ENCODE data around the gene SLC2A6. TPM values are rescaled to one million over a fixed set of nuclear protein-coding genes. Genes with fewer than 3 reads are reported as not detected.

SLC2A6 gene
- total and polyA plus RNA-seq, 10 of the 15 experiments (the other 5 are each of a cell fraction or from before 2014, with no cell fraction given) = 1.1 to 37.9 (median 18.3) TPM

DNA sequence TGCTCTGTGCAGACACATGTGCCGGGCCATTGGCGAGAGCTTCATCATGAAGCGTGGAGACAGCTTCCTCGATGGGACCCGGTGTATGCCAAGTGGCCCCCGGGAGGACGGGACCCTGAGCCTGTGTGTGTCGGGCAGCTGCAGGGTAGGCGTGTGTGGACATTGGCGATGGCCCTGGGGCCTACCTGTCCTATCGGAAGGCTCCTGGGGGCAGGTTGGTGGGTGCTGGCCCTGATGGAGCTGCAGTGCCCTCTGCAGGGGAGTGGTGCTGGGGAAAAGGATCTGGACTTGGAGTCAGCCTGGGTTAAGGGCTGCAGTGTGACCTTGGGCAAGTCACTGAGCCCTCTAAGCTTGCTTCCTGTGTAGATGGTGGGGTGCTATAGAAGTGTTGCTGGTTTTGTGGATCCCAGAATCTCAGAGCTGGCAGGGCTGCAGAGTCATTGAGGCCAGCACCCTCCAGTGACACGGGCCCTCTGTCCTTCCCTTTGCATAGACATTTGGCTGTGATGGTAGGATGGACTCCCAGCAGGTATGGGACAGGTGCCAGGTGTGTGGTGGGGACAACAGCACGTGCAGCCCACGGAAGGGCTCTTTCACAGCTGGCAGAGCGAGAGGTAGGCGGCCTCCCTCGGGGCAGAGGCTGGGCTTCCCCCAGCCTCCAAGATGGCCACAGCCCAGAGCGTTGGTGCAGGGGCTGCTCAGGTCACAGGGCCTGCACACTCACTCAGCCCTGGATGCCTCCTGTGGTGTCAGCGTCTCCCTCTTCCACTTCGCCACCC is 41.0 kb downstream of the SLC2A6 start (continued):
- TF ChIP-seq, protein P1, sequence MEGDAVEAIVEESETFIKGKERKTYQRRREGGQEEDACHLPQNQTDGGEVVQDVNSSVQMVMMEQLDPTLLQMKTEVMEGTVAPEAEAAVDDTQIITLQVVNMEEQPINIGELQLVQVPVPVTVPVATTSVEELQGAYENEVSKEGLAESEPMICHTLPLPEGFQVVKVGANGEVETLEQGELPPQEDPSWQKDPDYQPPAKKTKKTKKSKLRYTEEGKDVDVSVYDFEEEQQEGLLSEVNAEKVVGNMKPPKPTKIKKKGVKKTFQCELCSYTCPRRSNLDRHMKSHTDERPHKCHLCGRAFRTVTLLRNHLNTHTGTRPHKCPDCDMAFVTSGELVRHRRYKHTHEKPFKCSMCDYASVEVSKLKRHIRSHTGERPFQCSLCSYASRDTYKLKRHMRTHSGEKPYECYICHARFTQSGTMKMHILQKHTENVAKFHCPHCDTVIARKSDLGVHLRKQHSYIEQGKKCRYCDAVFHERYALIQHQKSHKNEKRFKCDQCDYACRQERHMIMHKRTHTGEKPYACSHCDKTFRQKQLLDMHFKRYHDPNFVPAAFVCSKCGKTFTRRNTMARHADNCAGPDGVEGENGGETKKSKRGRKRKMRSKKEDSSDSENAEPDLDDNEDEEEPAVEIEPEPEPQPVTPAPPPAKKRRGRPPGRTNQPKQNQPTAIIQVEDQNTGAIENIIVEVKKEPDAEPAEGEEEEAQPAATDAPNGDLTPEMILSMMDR (IDR thresholded peaks at IDR 0.05 in 2 of 3, conservative IDR thresholded peaks at IDR 0.05 in 1 of 3; ENCODE audit: control insufficient read depth in 2 of 3, extremely low read depth in 1 of 3, insufficient read depth in 1 of 3, low read depth in 3 of 3, low read length in 3 of 3) = peak; percentile 57 to 82 (median 71)
- TF ChIP-seq HSF1 (IDR thresholded peaks at IDR 0.05; ENCODE audit: low read depth, low read length) (no peak), JUNB (IDR thresholded peaks at IDR 0.05) (no peak), POLR2AphosphoS5 (IDR thresholded peaks at IDR 0.05; ENCODE audit: low read length) (no peak), BHLHE40 (IDR thresholded peaks at IDR 0.05; ENCODE audit: borderline replicate concordance in 1 of 2, low read depth in 2 of 2, low read length in 1 of 2) (peak in 1 of 2 experiments; percentile 73; a peak in 1 of 4 replicates), CEBPB (IDR thresholded peaks at IDR 0.05; ENCODE audit: borderline replicate concordance in 1 of 2, low read depth in 2 of 2, low read length in 2 of 2) (no peak)

DNA sequence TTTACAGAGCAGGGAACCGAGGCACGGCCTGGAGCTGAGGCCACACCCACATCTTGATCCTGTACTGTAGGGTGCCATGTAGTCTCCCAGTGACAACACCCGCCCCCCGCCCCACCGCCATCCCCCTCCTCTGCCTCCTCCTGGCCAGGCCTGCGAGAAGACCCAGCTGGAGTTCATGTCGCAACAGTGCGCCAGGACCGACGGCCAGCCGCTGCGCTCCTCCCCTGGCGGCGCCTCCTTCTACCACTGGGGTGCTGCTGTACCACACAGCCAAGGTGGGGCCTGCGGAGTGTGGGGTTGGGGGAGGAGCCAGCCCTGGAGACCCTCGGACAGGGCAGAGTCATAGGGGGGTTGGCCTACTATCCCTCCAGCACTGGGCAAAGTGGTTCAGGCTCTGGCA is 42.2 kb downstream of the SLC2A6 start:
- H3K4me3 ChIP-seq = no peak overlapping the region
- H3K27me3 ChIP-seq (replicated peaks in 1 of 2; ENCODE audit: control insufficient read depth in 2 of 2, insufficient read depth in 2 of 2, low read length in 1 of 2) = no peaks in the 10 kb centered on the region
- H2AFZ ChIP-seq (ENCODE audit: control insufficient read depth, low read depth, low read length) = no peak overlapping the region
- DNase-seq (ENCODE audit: low read depth, low spot score) = no peak
- H3K27ac ChIP-seq (ENCODE audit: control insufficient read depth, insufficient read depth) = no peak overlapping the region
- no peak overlapping the region for H3K9ac ChIP-seq (ENCODE audit: control insufficient read depth, insufficient read depth, low read length)
- in situ Hi-C loops (cut with MboI) (no loop called here), intact Hi-C loops (cut with micrococcal nuclease; ENCODE audit: unreplicated experiment) (loop anchor here (1.0 kb wide), 1 partner anchor 29 kb away; no protein-coding TSS in a partner anchor)
- peaks cover 4% of the 10 kb centered on the region; the same call in 1 of the 2 replicates for H3K4me1 ChIP-seq (ENCODE audit: control insufficient read depth, insufficient read depth, low read length)
- H3K36me3 ChIP-seq (ENCODE audit: control insufficient read depth in 2 of 2, insufficient read depth in 2 of 2, low read length in 1 of 2) = no peaks in the 10 kb centered on the region
- ATAC-seq = no peak
- POLR2A ChIA-PET = no interaction called here
- H3K4me2 ChIP-seq (ENCODE audit: control insufficient read depth, insufficient read depth) = no peak overlapping the region
- RAD21 ChIA-PET (ENCODE audit: unreplicated experiment) = interaction anchor here (1.0 to 1.1 kb wide), 2 partner anchors 11 to 247 kb away, joined by 3 read pairs; no protein-coding TSS in a partner anchor
- SMC1A ChIA-PET (ENCODE audit: uncharacterized antibody, unreplicated experiment) = no interaction called here
- H4K20me1 ChIP-seq (ENCODE audit: control insufficient read depth, insufficient read depth) = no peaks in the 10 kb centered on the region
- no TSS peak for BruUV-seq (replicated peaks)
- H3K79me2 ChIP-seq (ENCODE audit: control insufficient read depth, insufficient read depth, low read length) = no peaks in the 10 kb centered on the region
- no peaks in the 10 kb centered on the region for H3K9me3 ChIP-seq (replicated peaks; ENCODE audit: control insufficient read depth, insufficient read depth, low read length)
- FAIRE-seq = no peak
- CTCF ChIA-PET = interaction anchor here (1.1 to 2.3 kb wide), 6 partner anchors 17 to 250 kb away, joined by 3 to 15 read pairs (median 4); partner anchors contain the start of gene CACFD1
- 78% methylated on average over 12 of the region's 16 CpGs for WGBS (ENCODE audit: insufficient coverage, insufficient replicate concordance, low lambda C conversion rate, missing lambda C conversion rate)
- TF ChIP-seq MXI1 (IDR thresholded peaks at IDR 0.05; ENCODE audit: low read depth, low read length) (no peak), NR2F1 (conservative IDR thresholded peaks at IDR 0.05) (no peak), RUNX3 (IDR thresholded peaks at IDR 0.05; ENCODE audit: low read length) (no peak), PML (IDR thresholded peaks at IDR 0.05; ENCODE audit: low read length) (no peak)
- TF ChIP-seq, protein P2, sequence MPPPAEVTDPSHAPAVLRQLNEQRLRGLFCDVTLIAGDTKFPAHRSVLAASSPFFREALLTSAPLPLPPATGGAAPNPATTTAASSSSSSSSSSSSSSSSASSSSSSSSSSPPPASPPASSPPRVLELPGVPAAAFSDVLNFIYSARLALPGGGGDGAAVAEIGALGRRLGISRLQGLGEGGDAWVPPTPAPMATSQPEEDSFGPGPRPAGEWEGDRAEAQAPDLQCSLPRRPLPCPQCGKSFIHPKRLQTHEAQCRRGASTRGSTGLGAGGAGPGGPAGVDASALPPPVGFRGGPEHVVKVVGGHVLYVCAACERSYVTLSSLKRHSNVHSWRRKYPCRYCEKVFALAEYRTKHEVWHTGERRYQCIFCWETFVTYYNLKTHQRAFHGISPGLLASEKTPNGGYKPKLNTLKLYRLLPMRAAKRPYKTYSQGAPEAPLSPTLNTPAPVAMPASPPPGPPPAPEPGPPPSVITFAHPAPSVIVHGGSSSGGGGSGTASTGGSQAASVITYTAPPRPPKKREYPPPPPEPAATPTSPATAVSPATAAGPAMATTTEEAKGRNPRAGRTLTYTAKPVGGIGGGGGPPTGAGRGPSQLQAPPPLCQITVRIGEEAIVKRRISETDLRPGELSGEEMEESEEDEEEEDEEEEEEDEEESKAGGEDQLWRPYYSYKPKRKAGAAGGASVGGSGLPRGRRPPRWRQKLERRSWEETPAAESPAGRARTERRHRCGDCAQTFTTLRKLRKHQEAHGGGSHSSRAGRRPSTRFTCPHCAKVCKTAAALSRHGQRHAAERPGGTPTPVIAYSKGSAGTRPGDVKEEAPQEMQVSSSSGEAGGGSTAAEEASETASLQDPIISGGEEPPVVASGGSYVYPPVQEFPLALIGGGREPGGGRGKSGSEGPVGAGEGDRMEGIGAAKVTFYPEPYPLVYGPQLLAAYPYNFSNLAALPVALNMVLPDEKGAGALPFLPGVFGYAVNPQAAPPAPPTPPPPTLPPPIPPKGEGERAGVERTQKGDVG (CRISPR knock-in tag; IDR thresholded peaks at IDR 0.05) = no peak
- TF ChIP-seq, protein P3, sequence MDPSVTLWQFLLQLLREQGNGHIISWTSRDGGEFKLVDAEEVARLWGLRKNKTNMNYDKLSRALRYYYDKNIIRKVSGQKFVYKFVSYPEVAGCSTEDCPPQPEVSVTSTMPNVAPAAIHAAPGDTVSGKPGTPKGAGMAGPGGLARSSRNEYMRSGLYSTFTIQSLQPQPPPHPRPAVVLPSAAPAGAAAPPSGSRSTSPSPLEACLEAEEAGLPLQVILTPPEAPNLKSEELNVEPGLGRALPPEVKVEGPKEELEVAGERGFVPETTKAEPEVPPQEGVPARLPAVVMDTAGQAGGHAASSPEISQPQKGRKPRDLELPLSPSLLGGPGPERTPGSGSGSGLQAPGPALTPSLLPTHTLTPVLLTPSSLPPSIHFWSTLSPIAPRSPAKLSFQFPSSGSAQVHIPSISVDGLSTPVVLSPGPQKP (IDR thresholded peaks at IDR 0.05; ENCODE audit: low read depth, low read length) = no peak
